GM18861 (cell line): ENCODE data around the gene MYO5B.
A peak's percentile ranks its signal among the peaks of the same experiment; 100 is the strongest.

Source experiments
- ATAC-seq: cut with Tn5 transposase; IDR thresholded peaks from one replicate; pipeline ENCODE4 v1.9.1; 2021; ENCODE audit not compliant: unreplicated experiment

Gene MYO5B

DNA sequence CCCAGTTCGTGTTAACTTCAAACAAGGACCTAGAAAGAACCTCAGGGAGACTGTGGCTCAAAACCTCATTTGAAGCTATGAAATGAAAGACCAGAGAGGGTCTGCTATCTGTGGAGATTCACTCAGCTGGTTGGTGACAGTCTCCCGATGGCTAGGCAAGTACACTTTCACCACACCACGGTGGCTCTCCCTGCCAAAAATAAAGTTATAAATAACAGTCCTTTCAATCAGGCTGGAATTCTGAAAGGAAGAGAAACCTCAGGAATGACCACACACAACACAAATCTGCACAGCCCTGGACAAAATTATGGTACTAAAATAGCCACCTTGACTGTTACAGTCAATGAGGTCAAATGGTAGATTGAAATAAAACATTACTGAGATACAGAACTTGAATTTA lies 221.4 kb downstream of the MYO5B start:
- no peak for ATAC-seq

DNA sequence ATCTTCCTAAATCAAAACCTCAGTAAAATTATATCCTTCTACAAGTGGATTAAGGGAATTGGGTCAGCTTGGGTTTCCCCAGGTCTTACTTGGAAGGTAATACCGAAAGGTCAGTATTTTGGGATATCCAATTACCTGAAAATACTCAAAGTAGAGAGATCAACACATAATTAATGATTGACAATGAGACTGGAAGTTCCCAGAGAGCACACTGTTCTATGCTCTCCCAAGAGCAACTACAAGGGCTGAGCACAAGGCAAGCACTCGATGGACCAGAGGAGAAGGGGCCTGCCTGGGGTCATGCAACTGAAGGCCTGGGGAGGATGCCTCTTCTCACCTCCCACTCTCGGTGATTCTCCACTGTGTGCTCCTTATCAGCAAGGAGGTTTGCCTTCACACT lies 222.4 kb downstream of the MYO5B start:
- ATAC-seq, result no peak

DNA sequence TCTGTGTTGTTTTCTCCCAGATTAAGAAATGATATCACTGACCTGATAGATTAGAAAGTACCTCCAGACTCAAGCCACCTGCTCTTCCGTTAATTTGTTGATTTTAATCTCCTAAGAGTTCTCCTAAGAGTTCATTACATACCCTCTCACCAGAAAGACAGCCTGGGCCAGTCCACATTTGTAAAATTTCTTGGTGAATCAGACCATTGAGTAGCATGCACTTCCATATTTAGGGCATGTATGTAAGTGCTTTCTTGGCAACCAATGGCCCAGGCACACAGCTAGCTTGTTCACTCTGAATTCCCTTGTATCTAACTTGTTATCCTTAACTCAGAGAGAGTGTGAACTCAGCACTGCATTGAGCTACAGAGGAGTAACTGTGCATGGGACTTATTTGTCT lies 223.5 kb downstream of the MYO5B start:
- ATAC-seq, result no peak

DNA sequence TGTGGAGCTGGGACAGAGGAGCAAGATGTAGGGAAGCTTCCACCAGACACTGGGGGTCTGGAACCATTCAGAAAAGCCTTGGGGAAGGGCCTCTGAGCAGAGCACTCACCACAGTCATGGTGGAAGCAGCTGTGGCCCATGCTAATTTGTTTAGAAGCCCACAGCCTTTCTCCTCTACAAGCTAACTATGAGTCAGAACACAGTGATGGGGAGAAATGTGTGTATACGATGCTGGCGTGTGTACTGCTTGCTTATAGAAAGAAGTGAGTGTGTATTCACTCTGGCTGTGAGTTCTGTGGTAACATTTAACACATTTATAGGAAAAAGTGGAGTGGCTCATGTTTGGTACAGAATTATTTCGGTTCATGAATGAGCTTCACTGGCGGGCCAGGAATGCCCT lies 224.6 kb downstream of the MYO5B start:
- ATAC-seq, result peak; percentile 50

DNA sequence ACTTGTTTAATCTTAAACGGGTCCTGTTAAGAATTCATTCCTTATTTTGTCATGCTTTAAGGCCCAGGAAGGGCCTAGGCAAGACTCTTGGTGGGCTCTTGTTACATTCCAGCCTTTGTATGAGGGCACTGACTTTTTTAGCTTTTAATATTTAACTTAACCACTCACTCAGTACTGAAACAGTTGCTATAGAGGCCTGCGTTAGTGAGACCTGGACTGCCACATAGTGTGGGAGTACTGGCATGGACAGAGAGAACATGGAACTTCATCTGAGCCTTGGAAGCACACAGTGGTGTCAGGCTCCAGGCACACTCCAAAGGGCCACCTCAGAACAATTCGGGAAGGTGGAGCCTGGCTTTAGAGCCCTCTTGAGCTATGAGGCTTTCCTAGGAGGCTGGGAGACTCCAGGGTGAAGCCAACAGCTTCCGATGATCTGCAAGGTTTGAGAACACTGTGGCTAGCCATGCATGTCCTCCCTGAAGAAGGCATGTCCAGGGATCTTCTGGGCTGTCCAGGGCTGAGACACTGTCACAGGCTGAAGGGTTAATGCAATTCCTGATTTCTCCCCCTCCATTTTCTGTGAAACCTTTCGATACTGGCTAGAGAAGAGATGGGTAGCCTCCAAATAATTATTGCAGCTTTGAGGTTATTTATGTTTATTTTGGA lies 226.2 kb downstream of the MYO5B start:
- ATAC-seq, result no peak

DNA sequence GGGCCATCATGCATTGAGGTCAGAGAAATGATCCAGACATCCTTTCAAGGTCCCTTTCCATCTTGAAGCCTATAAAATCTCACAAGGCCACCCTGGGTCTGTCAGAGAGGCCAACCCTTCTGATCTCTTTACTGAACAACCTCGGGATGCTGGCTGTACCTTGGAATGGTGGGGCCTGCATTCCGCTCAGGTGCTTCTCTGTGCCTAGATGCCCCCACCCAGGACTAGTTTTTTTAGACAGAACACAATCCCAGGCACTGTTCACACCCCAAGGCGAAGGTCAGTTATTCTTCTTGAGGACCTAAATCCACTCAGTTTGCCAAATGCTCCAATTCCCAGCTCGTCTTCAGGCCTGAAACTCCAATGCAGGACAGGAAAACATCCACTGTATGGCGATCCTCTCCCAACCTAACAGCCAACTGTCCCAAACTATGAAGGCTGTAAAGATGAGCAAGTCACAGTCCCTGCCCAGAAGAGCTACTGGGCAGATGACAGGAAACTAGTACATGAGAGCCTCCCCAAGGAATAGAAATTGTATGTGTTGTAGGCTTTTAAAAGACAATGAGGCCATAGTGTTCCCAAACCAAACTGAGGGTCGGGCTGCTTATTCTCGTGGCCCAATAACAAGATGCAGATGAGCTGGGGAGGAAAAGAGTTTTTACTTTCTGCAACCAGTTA lies 227.2 kb downstream of the MYO5B start:
- peak; percentile 29 for ATAC-seq

DNA sequence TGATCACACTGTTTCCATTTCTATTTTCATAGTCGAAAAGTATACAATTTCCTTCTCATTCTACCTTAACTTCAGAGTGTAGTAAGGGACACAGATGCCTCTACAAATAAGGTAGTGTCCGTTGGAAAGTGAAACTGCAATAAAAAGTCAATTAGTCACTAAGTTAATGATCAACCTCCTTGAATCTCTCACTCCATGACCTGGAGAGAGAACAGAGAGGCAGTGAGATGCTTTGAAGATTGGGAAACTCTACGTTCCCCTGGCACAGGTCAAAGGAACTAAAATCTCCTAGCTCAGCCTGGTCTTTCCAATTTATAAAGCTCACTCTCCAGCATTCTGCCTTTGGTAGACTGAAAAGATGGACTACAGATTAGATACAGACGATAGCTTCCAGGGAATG lies 227.8 kb downstream of the MYO5B start:
- ATAC-seq, result peak; percentile 74

DNA sequence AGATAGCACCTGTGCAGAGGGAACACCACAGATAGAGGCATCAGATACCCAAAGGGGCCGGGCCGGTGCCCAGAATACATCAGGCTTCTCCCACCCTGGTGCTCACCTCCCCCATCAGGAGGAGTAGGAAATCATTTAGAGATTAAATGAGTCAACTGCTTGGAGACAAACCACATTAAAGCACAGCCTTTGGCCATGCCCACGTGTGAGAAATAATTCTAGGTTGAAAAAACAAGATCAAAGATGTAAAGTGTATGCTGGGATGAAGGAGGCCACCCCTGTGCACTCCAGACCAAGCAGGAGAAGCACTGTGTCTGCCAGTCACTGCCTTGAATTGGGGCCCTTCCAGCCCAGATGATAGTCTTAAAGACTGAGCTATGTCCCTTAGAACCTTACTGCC lies 228.9 kb downstream of the MYO5B start:
- ATAC-seq, result no peak

DNA sequence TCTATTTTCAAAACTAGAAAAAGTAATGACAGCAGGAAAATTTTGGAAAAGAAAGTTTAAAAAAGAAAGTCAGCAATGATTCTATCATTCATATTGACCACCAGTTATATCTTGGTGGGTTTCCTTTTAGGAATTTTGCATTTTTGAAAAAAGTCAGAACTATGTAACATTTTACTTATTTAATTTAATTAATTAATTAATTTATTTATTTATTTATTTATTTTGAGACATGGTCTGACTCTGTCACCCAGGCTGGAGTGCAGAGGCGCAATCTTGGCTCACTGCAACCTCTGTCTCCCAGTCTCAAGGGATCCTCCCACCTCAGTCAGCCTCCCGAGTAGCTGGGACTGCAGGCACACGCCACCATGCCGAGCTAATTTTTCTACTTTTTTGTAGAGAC lies 231.7 kb downstream of the MYO5B start:
- ATAC-seq, result no peak

DNA sequence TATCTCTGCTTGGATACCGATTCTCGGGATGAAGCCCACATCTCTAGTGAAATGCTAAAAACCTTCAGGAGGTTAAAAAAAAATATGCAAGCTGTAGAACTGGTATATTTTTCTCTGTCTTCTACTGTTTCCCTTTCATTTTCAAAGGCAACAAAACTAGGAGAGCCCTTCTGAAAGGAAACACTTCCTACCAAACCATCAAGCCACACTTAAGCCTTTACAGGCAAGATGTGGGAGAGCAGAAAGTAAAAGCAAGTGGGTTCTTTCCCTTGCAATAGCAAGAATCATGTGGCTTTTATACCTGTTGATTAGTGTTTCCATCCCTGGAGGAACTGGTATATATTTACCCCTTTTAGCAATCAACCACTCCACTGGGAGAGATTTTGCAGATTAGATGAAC lies 233.7 kb downstream of the MYO5B start:
- ATAC-seq, result no peak

DNA sequence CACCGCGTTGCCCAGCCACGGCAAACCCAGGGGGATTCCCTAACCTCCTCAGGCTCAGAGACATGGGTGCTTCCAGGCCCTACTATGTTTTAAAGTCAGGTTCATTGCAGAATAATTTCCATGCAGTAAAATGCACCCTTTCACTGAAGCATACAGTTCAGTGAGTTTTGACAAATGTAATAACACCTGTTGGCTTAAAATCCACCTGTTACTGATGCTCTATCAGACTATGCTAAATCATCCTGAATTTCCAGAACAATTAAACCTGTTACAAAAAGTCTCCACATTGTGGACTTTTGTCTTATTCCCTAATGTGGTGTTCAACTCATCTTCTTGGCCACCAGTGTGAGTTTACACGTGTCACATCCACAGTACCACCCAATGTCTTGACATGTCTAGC lies 234.6 kb downstream of the MYO5B start:
- ATAC-seq, result no peak

DNA sequence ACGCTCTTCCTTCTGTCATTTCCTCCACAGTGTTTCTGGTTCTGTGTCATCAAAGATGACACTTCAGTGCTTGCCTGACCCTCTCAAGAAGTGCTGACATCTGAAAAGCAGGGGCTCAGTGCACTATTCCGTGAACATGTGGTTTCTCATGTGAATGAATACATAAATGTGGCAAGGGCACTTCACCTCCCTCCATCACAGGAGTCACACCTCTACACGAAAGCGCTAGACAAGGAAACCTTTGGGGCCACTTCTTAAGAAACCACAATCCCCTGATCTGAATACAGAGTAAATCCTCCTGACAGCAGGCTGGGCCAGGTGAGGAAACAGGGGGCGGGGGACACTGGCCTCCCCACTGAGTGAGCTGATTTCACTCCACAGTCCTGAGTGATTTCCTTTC lies 235.8 kb downstream of the MYO5B start:
- peak; percentile 81 for ATAC-seq

DNA sequence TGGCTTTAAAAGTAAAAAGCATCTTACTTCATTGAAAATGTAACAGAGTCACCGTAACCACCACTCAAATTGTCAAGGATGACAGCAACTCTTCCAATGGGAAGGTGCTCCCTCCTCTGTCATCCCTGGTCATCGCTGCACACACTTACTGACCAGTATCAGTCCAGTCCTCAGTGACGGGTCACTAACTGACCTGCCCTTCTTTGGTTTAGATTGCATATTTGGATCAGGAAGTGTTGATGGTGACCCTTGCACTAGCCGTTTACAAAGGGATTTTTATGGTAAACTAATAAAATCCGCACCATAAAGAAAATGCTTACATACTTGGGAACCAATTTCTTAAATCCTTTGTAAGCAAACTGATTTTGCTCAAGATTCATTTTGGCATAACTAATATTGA lies 239.7 kb downstream of the MYO5B start:
- ATAC-seq, result no peak

DNA sequence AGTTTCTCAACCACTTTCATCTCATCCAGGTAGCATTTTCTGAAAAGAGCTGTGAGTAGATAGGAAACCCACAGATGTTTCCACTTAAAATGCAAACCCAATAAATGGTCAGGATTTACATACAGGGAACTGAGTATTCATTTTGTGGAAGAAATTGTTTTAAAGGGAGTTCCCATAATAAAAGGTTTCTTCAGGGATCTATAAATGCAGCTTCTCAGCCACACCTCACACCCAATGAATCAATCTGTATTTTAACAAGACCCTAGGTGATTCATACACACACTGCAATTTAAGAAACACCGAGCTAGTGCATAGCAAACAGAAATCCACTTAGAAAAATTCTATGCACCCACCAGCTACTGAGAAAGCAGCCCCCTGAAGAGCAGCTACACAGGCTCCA lies 241.6 kb downstream of the MYO5B start:
- no peak for ATAC-seq

DNA sequence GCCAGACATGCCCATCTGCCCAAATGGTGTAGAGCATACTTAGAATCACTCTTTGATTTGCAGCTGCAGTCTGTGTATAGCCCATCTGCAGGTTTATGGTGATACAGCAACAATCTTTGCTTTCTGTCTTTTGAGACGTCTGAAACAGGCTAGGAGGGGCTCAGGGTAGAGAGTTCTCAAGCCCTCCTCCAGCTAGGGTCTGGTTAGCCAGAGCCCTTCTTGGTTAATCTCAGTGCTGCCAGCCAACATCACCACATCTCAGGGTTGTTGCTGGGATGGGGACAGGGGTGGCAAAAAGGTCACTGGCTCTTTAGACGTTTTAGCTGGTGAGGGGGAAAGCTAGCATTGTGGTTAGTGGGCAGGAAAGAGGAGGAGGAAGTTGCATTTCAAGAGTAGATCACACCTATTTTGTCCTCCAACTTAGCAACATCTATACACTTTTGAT lies 245.0 kb downstream of the MYO5B start:
- ATAC-seq, result no peak

DNA sequence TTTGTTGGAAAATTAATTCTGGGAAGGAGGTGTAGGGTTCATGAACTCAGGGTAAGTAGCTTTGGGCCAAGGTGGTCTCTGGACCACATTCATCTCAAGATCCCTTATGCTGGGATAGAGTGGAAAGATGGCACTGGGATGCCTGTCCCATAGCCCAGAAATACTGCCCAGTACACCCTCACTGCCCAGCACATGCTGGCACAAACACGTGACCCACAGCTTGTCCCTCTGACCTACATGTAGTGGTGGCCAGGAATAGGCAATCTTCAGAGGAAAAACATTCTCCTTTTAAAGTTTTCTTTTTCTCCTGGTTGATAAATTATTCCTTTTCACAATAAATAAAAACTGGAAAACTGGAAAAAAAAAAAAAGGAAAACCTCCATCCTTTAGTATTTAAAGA lies 246.0 kb downstream of the MYO5B start:
- no peak for ATAC-seq

DNA sequence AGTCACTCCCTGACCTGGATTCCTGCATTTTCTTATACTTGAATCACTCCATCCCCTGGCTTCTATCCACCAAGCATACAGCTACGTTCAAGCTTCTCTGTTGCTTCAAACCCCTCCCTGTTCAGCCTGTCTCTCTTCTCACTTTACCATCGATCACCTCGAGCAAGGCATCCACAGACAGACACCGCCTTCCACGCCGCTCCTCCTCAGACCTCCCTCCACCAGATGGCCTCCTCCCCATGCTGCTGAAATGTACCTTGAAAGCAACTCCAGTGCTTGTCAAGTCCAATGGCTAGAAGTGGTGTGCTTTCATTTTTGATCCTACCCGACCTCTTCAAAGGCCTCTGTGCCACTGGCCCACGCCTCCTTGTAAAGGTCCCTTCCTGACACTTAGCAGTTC lies 250.3 kb downstream of the MYO5B start:
- ATAC-seq, result no peak

DNA sequence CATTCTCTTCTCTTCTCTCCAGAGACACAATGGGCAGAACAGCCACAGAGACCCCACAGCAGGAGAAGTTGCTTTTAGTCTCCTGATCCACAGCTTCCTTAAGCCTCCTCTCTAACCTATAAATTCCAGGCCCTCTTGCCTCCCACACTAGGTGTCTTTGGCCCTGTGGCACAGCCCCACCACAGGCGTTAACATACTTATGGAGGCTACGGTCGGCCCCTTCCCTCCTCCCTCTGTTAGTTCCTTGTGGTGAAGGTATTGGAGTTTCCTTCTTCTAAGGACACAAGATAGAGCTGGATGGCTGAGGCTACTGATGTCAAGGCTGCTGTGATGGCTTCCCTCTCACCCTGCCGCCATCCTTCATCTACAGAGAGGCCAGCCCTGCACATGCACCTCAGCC lies 258.1 kb downstream of the MYO5B start:
- ATAC-seq, result no peak

DNA sequence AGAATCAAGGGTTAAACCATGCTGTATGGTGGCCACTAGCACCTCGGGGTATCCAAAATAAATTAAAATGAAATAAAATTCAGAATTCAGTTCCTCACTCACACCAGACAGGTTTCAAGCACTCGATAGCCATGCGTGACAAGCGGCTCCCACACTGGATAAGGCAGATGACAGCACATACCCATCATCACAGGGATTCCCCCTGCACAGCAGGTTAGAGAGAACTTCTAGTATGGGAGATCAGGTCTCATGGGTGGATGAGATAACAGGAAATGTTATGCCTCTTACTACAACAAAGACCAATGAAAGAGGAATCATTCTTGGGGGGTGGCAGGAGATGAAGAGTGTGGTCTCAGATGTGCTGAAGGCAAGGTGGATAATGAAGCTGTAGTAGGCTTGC lies 259.7 kb downstream of the MYO5B start:
- ATAC-seq, result no peak

DNA sequence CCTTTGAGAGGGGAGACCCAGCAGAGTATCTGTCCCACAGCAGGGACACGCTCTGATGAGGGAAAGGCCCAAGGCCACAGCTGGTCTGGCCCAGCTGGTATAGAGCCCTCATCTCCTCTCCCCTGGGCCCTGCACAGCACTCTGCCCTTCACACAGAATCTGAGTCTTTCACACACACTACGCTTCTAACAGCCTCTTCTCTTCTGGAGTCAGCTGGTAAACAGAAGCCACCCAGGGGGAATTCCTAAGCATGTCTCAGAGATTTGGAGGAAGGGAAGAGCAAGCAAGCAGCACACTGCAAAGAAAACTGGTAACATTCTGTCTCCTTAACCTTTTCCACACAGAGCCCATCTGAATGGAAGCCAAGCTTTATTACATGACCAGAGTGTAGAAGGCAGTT lies 260.5 kb downstream of the MYO5B start:
- ATAC-seq, result peak; percentile 64

DNA sequence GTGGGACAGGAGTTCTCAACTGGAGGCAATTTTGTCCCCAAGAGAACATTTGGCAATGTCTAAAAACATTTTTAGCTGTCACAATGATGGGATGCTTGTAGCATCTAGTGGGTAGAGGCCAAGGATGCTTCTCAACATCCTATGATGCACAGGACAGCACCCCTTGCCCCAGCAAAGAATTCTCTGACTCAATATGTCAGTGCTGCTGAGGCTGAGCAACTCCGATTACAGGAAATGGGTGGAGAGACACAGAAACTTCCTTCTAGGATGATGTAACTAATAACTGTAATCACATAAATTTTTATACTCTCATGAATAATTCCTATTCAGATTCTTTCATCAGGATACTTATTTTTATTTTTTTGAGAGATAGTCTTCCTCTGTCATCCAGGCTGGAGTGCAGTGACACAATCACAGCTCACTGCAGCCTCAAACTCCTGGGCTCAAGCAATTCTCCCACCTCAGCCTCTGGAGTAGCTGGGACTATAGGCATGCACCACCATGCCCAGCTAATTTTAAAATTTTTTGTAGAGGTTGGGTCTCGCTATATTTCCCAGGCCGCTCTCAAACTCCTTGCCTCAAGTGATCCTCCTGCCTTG lies 261.3 kb downstream of the MYO5B start:
- ATAC-seq, result no peak

DNA sequence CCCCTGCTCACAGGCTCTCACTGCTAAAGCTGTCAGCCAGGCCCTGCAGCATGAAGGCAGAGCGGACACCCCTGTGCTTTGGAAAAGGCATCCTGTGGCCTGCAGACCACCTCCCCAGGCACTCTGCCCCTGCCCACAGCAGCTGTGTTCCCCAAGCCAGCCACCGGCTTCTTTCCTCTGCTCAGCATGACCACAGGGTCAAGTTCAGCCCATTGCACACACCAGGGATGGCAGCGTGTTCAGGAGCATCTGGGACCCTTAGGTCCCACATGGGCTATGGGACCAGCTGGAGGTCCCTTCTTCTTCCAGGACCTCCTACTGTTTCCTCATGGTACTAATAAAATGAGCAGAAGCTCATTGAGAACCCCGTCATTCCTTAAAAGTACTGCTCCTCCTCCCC lies 263.2 kb downstream of the MYO5B start:
- ATAC-seq, result no peak

DNA sequence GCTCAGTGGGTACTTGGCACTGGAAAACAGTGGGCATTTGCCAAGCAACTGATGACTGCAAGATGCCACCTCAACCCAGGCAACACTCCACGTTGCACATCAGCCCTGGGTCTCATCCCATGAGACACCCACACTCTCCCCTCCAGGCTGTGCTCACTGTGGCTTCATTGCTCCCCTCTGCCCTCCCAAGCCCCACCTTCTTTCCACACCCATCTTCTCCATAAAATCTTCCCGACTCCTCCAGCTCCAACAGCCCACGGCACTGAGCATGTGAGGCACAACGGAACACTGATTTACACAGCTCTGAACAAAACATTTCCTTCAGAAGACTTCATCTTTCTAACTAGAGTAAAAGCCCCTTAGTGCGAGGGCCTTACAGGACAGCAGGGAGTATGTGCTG lies 263.8 kb downstream of the MYO5B start:
- no peak for ATAC-seq
